Measurements from ENCODE around the gene PIKFYVE. TPM values are rescaled to one million over a fixed set of nuclear protein-coding genes. Genes with fewer than 3 reads are reported as not detected.
A peak's percentile ranks its signal among the peaks of the same experiment; 100 is the strongest.

Gene PIKFYVE
- total and polyA plus RNA-seq, 5 donors from 2014 or later = 5.2 to 43.5 (median 6.4) TPM

DNA sequence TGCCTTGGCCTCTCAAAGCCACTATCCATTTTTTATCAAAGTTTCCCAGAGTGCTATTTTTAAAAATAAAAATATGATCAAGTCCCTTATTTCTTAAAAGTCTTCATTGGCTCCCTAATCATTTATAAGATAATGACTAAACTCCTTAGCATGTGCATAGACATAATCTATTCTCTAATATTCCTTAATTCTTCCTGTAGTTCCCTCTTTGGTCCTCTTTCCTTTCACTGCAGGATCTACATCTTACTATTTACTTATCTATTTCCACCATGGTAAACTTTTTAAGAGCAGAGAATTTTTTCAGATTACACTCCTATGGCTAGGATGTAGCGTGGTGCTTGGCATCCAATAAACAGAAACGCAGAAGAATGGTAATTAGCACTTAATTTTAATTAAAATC is 30.2 kb upstream of the PIKFYVE start:
- Mint-ChIP-seq H3K36me3 (peaks cover 47% of the 10 kb centered on the region), H3K4me1 (no peaks in the 10 kb centered on the region)

DNA sequence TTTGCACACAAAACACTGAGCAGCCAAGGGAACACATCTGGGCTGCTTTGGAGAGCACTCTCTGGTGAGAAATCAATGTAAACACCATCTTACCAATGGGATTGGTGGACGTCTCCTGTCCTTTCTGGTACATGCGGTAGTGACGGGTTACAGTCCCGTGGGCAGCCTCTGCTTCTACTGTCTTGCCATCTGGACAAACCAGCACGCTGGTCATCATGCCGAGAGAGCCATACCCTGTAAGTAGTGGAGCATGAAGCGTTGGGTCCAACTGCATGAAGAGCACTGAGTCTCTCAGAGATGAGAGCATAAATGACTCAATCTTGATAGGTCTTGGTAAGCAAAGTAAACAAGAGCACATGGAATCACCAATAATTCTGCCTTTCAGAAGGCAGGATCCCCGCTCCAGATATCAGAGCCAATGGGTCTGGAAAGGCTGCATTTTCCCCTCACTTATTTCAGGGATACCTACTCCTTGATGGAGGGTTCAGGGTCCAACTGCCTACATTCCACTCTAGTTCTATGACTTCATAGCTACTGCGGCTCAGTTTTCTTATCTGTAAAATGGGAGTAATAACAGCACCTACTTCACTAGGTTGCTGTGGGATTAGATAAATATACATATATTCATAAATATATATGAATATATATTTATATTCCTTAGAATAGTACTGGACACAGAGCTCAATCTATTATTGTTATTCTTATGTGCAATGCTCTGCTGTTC is 26.1 kb upstream of the PIKFYVE start:
- no peaks in the 10 kb centered on the region for H3K4me1 ChIP-seq (ENCODE audit: control insufficient read depth, insufficient read depth, low read length, poor library complexity, severe bottlenecking)
- H3K27ac ChIP-seq (ENCODE audit: insufficient read depth, low read length, poor library complexity, severe bottlenecking) = no peak overlapping the region
- H3K4me3 ChIP-seq (ENCODE audit: low read depth, low read length) = no peak overlapping the region
- H3K36me3 ChIP-seq (ENCODE audit: control insufficient read depth, insufficient read depth, low read length) = peaks cover 54% of the 10 kb centered on the region
- Mint-ChIP-seq H3K27ac (peak overlapping the region in 1 of 3 donors; percentile 59), H3K27me3 (no peaks in the 10 kb centered on the region), H3K4me3 (no peak overlapping the region), H3K9me3 (peaks cover 0 to 2% (median 0%) of the 10 kb centered on the region in 7 donors), H3K36me3 (peaks cover 69% of the 10 kb centered on the region), H3K4me1 (peaks cover 0 to 3% (median 0%) of the 10 kb centered on the region in 4 donors)
- ATAC-seq (ENCODE audit: low read depth in 2 of 2) = no peak
- peaks cover 0 to 2% of the 10 kb centered on the region in 2 experiments for H3K9me3 ChIP-seq (ENCODE audit: control insufficient read depth in 2 of 2, low read length in 2 of 2)
- no peak for DNase-seq
- no peaks in the 10 kb centered on the region for H3K27me3 ChIP-seq (ENCODE audit: control insufficient read depth, insufficient read depth, low read length)

More for the DNA sequence above, 30.2 kb upstream of the PIKFYVE start:
- H3K27ac ChIP-seq (ENCODE audit: insufficient read depth, low read length, poor library complexity, severe bottlenecking) = no peak overlapping the region
- peaks cover 0 to 14% of the 10 kb centered on the region in 2 experiments for H3K9me3 ChIP-seq (ENCODE audit: control insufficient read depth in 2 of 2, low read length in 2 of 2)
- no peaks in the 10 kb centered on the region for H3K27me3 Mint-ChIP-seq
- ATAC-seq (ENCODE audit: low read depth in 2 of 2) (no peak), DNase-seq (no peak)
- no peak overlapping the region for H3K27ac Mint-ChIP-seq
- no peak overlapping the region for H3K4me3 Mint-ChIP-seq
- H3K9me3 Mint-ChIP-seq = peaks cover 0 to 12% (median 6%) of the 10 kb centered on the region in 7 donors
- peaks cover 28% of the 10 kb centered on the region for H3K36me3 ChIP-seq (ENCODE audit: control insufficient read depth, insufficient read depth, low read length)
- H3K4me1 ChIP-seq (ENCODE audit: control insufficient read depth, insufficient read depth, low read length, poor library complexity, severe bottlenecking) = no peaks in the 10 kb centered on the region
- H3K4me3 ChIP-seq (ENCODE audit: low read depth, low read length) = no peak overlapping the region
- no peaks in the 10 kb centered on the region for H3K27me3 ChIP-seq (ENCODE audit: control insufficient read depth, insufficient read depth, low read length)

- H3K4me3 ChIP-seq (ENCODE audit: low read depth, low read length) = no peak overlapping the region
- H3K36me3 ChIP-seq (ENCODE audit: control insufficient read depth, insufficient read depth, low read length) = peaks cover 59% of the 10 kb centered on the region
- peaks cover 0 to 2% of the 10 kb centered on the region in 2 experiments for H3K9me3 ChIP-seq (ENCODE audit: control insufficient read depth in 2 of 2, low read length in 2 of 2)
- no peaks in the 10 kb centered on the region for H3K27me3 ChIP-seq (ENCODE audit: control insufficient read depth, insufficient read depth, low read length)
- DNase-seq = no peak
- ATAC-seq (ENCODE audit: low read depth in 2 of 2) = no peak
- no peak overlapping the region for H3K27ac ChIP-seq (ENCODE audit: insufficient read depth, low read length, poor library complexity, severe bottlenecking)
- Mint-ChIP-seq H3K4me1 (peaks cover 0 to 3% (median 0%) of the 10 kb centered on the region in 4 donors), H3K27ac (peak overlapping the region in 1 of 3 donors; percentile 37), H3K9me3 (peaks cover 0 to 2% (median 0%) of the 10 kb centered on the region in 7 donors), H3K27me3 (no peaks in the 10 kb centered on the region), H3K36me3 (peaks cover 62% of the 10 kb centered on the region), H3K4me3 (no peak overlapping the region)
- H3K4me1 ChIP-seq (ENCODE audit: control insufficient read depth, insufficient read depth, low read length, poor library complexity, severe bottlenecking) = no peaks in the 10 kb centered on the region
Measured at GRCh38 chr2:208240619-208241209, 25.3 kb upstream of the PIKFYVE start.

DNA sequence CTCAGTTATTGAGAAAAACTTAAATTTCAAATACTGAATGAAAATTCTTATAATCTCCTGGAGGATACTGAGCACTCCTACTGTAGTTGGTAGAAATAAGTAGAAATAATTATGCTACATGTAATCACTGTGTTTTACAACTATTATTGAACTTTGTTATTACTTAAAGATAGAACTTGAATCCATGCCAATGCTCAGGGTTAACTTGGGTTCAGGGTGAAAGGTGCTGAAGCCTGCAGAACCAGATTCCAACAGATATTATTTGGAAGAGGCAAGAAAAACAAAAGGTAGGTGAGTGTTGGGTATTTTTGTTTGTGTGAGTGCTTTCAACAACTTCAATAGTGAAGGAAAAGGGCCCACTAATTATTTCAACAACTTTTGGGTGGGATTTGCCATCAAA is 21.6 kb upstream of the PIKFYVE start:
- peaks cover 0 to 4% (median 2%) of the 10 kb centered on the region in 4 donors for H3K4me1 Mint-ChIP-seq
- no peaks in the 10 kb centered on the region for H3K27me3 Mint-ChIP-seq
- ATAC-seq (ENCODE audit: low read depth in 2 of 2) = no peak
- H3K4me3 ChIP-seq (ENCODE audit: low read depth, low read length) = no peak overlapping the region
- H3K27ac ChIP-seq (ENCODE audit: insufficient read depth, low read length, poor library complexity, severe bottlenecking) = no peak overlapping the region
- no peak for DNase-seq
- H3K36me3 Mint-ChIP-seq = peaks cover 49% of the 10 kb centered on the region
- no peak overlapping the region for H3K27ac Mint-ChIP-seq
- H3K9me3 Mint-ChIP-seq = no peaks in the 10 kb centered on the region
- H3K27me3 ChIP-seq (ENCODE audit: control insufficient read depth, insufficient read depth, low read length) = no peaks in the 10 kb centered on the region
- no peaks in the 10 kb centered on the region for H3K9me3 ChIP-seq (ENCODE audit: control insufficient read depth in 2 of 2, low read length in 2 of 2)
- H3K4me1 ChIP-seq (ENCODE audit: control insufficient read depth, insufficient read depth, low read length, poor library complexity, severe bottlenecking) = no peaks in the 10 kb centered on the region
- peaks cover 69% of the 10 kb centered on the region for H3K36me3 ChIP-seq (ENCODE audit: control insufficient read depth, insufficient read depth, low read length)
- H3K4me3 Mint-ChIP-seq = no peak overlapping the region

DNA sequence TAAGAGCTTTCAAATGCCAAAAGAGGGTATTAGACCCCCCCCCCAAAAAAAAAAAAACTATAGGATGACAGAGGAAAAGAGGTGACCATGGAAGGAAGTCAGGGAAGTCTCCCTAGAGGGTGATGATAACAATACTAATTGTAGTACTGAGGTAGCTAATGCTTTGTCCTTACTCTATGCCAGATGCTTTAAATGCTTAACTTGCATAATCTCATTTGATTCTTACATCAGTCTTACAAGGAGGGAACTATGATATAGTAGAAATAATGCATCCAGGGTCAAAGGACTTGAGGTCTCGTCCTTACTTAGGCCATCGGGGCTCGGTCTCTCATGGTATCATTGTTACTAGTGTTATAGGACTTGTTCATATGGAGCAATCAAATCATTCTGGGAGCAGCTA is 20.3 kb upstream of the PIKFYVE start:
- no peaks in the 10 kb centered on the region for H3K9me3 ChIP-seq (ENCODE audit: control insufficient read depth in 2 of 2, low read length in 2 of 2)
- peaks cover 65% of the 10 kb centered on the region for H3K36me3 ChIP-seq (ENCODE audit: control insufficient read depth, insufficient read depth, low read length)
- ATAC-seq (ENCODE audit: low read depth in 2 of 2) (no peak), DNase-seq (no peak)
- Mint-ChIP-seq H3K36me3 (peaks cover 44% of the 10 kb centered on the region), H3K4me3 (no peak overlapping the region), H3K9me3 (no peaks in the 10 kb centered on the region), H3K27ac (no peak overlapping the region), H3K4me1 (peaks cover 0 to 12% (median 5%) of the 10 kb centered on the region in 4 donors), H3K27me3 (no peaks in the 10 kb centered on the region)
- no peaks in the 10 kb centered on the region for H3K27me3 ChIP-seq (ENCODE audit: control insufficient read depth, insufficient read depth, low read length)
- no peaks in the 10 kb centered on the region for H3K4me1 ChIP-seq (ENCODE audit: control insufficient read depth, insufficient read depth, low read length, poor library complexity, severe bottlenecking)
- H3K4me3 ChIP-seq (ENCODE audit: low read depth, low read length) = no peak overlapping the region
- no peak overlapping the region for H3K27ac ChIP-seq (ENCODE audit: insufficient read depth, low read length, poor library complexity, severe bottlenecking)

DNA sequence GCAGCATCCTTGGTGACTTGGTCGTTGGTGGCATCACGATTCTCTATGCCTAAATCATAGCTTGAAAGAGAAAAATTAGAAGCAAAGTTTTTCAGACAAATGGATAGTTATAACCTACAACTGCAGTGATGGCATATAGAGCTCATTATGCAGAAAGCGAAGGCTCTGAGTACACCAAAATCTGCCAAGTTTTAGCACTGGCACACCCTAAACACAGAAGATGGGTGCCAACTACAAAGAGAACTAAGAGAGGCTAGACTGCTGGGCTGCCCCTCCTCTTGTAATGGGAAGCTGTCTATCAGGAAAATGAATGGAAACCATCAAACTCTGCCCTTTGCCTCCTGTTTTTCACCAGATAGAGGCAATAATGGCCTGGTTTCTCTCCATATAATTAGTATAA is 17.5 kb upstream of the PIKFYVE start:
- no peaks in the 10 kb centered on the region for H3K4me1 ChIP-seq (ENCODE audit: control insufficient read depth, insufficient read depth, low read length, poor library complexity, severe bottlenecking)
- Mint-ChIP-seq H3K9me3 (no peaks in the 10 kb centered on the region), H3K4me3 (no peak overlapping the region), H3K4me1 (peaks cover 4 to 27% (median 17%) of the 10 kb centered on the region in 4 donors), H3K27ac (no peak overlapping the region), H3K27me3 (no peaks in the 10 kb centered on the region), H3K36me3 (peaks cover 31% of the 10 kb centered on the region)
- H3K9me3 ChIP-seq (ENCODE audit: control insufficient read depth in 2 of 2, low read length in 2 of 2) = no peaks in the 10 kb centered on the region
- peaks cover 53% of the 10 kb centered on the region for H3K36me3 ChIP-seq (ENCODE audit: control insufficient read depth, insufficient read depth, low read length)
- DNase-seq = no peak
- H3K27me3 ChIP-seq (ENCODE audit: control insufficient read depth, insufficient read depth, low read length) = no peaks in the 10 kb centered on the region
- H3K4me3 ChIP-seq (ENCODE audit: low read depth, low read length) = no peak overlapping the region
- ATAC-seq (ENCODE audit: low read depth in 2 of 2) = no peak
- no peak overlapping the region for H3K27ac ChIP-seq (ENCODE audit: insufficient read depth, low read length, poor library complexity, severe bottlenecking)

- Histone ChIP-seq H3K9me3 (ENCODE audit: control insufficient read depth in 2 of 2, low read length in 2 of 2) (no peaks in the 10 kb centered on the region), H3K27me3 (ENCODE audit: control insufficient read depth, insufficient read depth, low read length) (no peaks in the 10 kb centered on the region), H3K27ac (ENCODE audit: insufficient read depth, low read length, poor library complexity, severe bottlenecking) (no peak overlapping the region), H3K36me3 (ENCODE audit: control insufficient read depth, insufficient read depth, low read length) (peaks cover 46% of the 10 kb centered on the region), H3K4me1 (ENCODE audit: control insufficient read depth, insufficient read depth, low read length, poor library complexity, severe bottlenecking) (peaks cover 6% of the 10 kb centered on the region), H3K4me3 (ENCODE audit: low read depth, low read length) (no peak overlapping the region)
- peaks cover 27% of the 10 kb centered on the region for H3K36me3 Mint-ChIP-seq
- H3K4me1 Mint-ChIP-seq = peaks cover 4 to 31% (median 21%) of the 10 kb centered on the region in 4 donors
- H3K9me3 Mint-ChIP-seq = peaks cover 0 to under 1% (median 0%) of the 10 kb centered on the region in 7 donors
- H3K27ac Mint-ChIP-seq = peak overlapping the region in 1 of 3 donors; percentile 32
- no peak for ATAC-seq (ENCODE audit: low read depth in 2 of 2)
- no peak for DNase-seq
- no peak overlapping the region for H3K4me3 Mint-ChIP-seq
- no peaks in the 10 kb centered on the region for H3K27me3 Mint-ChIP-seq
Measured at GRCh38 chr2:208249296-208249695, 16.8 kb upstream of the PIKFYVE start.

Data from CD4-positive, CD25-positive, alpha-beta regulatory T cell (primary cell).